Aorta (tissue), 5 donors: Measurements from ENCODE around the gene DCST1. TPM values are rescaled to one million over a fixed set of nuclear protein-coding genes. Genes with fewer than 3 reads are reported as not detected.

Source experiments
- ATAC-seq: fragments of 200-7000 bp; cut with Tn5 transposase; one replicate; pipeline ENCODE4 v1.9.1; 2022; ENCODE audit warnings: moderate library complexity; ENCODE audit not compliant: low FRiP score
- DNase-seq, 2 donors: peaks; one replicate each; pipeline ENCODE4 v3.0.0-alpha.2; 2020
- H3K27ac ChIP-seq, 2 donors: one replicate each; pipeline ENCODE4 v1.5.1; 2013; ENCODE audit warnings: low read length in 2 of 2, mild to moderate bottlenecking in 2 of 2, moderate library complexity in 2 of 2, control low read depth in 1 of 2, inconsistent platforms in 1 of 2, low read depth in 1 of 2
- H3K27me3 ChIP-seq, 2 donors: one replicate each; pipeline ENCODE4 v1.6.1; 2013; ENCODE audit warnings: control low read depth in 1 of 2, low read length in 1 of 2, mild to moderate bottlenecking in 1 of 2, moderate library complexity in 1 of 2; ENCODE audit not compliant: insufficient read depth in 2 of 2, control insufficient read depth in 1 of 2
- H3K36me3 ChIP-seq, 2 donors: one replicate each; pipeline ENCODE4 v1.6.1; 2013; ENCODE audit warnings: control low read depth in 1 of 2, low read length in 1 of 2, mild to moderate bottlenecking in 1 of 2; ENCODE audit not compliant: insufficient read depth in 2 of 2, control insufficient read depth in 1 of 2
- H3K4me1 ChIP-seq, 2 donors: one replicate each; pipeline ENCODE4 v1.6.1; 2013; ENCODE audit warnings: low read length in 2 of 2, control low read depth in 1 of 2, mild to moderate bottlenecking in 1 of 2, moderate library complexity in 1 of 2; ENCODE audit not compliant: insufficient read depth in 2 of 2, control insufficient read depth in 1 of 2
- H3K4me3 ChIP-seq, 2 donors: one replicate each; pipeline ENCODE4 v1.5.1; 2013; ENCODE audit warnings: low read length in 2 of 2, control low read depth in 1 of 2, mild to moderate bottlenecking in 1 of 2
- H3K9me3 ChIP-seq: one replicate; pipeline ENCODE4 v1.6.1; 2013; ENCODE audit warnings: mild to moderate bottlenecking, low read length; ENCODE audit not compliant: control insufficient read depth
- WGBS, 2 donors: extraction: QIAGEN DNeasy Blood & Tissue Kit; methylation state at CpG; one replicate each; pipeline ENCODE4 v1.1.7; 2013; 5-methylcytosine and 5-hydroxymethylcytosine counted together
- intact Hi-C, 2 donors: fragments of 100-400 bp; cut with DNase I; formaldehyde crosslinking; loops; one replicate each; pipeline versions ENCODE4 v1.14.2 to v1.15.0; 2022
- polyA plus RNA-seq, 2 donors: library from polyadenylated mRNA; stranded (reverse); fragments of 200-250 nt; gene quantifications; one replicate each; pipeline ENCODE4 v1.2.3, GENCODE V29; 2013
- total RNA-seq, 2 donors: library from RNA; stranded (reverse); fragmentation: NEBNext Ultra II Directional; extraction: Animal tissue kit (Norgen Biotek cat#: 25700); gene quantifications; one replicate each; pipeline ENCODE4 v1.2.1, GENCODE V29; 2021
- donor health status: healthy with polysubstance abuse.
- donor health status: Bipolar disorder and iron deficiency.
- donor health status: DM: no; HTN: no; CAD: no.
- donor health status: DM: no; HTN: no; CAD: no.
- donor health status: DM: yes; HTN: yes; CAD: no.

Gene DCST1
- total and polyA plus RNA-seq, 4 donors = 0.26 TPM; not detected in 3

DNA sequence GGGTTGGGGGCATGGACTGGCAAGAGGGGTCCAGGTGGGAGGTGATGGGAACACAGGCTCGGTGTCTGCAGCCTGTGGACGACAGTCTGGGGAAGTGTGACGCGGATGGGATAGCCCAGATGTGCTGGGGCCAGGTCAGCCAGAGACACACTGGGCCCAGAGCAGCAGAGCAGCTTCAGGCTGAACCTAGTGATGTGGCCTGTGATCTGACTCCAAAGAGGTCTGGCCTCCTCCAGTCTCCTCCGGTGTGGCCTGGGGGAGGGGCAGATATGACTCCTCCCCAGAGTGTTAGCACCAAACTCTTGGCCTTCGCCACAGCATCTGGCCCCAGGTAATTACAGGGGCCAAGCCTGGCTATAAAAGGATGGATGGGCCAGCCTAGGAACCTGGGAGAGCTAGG lies 58.5 kb downstream of the DCST1 start:
- ATAC-seq (no peak), DNase-seq (no peak)
- Histone ChIP-seq H3K27me3 (no peaks in the 10 kb centered on the region), H3K36me3 (no peaks in the 10 kb centered on the region), H3K27ac (no peak overlapping the region), H3K4me1 (no peaks in the 10 kb centered on the region), H3K4me3 (no peak overlapping the region), H3K9me3 (no peaks in the 10 kb centered on the region)
- WGBS, 2 donors = 82 to 87% methylated on average over 6 of the region's 6 CpGs
- intact Hi-C loops = loop anchor here (2.0 to 5.0 kb wide), 2 partner anchors 35 to 75 kb away; partner anchors contain the start of gene EFNA1 (in 2 of the 2)

DNA sequence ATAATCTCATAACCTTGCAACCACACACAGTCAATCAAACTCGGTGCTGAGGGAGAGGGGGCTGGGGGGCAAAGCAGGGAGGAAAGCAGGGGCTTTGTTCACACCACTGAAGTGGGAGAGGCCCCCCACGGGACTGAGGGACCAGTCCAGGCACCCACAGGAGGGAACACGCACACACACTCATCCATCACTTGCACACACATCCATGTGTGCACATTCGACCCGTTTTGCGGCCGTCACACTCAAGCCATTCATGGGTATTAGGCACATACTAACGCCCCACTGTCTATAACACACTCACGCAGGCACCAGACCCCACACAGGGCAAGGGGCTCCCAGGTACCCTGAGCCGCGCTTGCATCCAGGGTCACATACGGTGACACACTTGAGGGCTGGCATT lies 59.0 kb downstream of the DCST1 start:
- intact Hi-C loops = loop anchor here (2.0 to 5.0 kb wide), 2 partner anchors 35 to 74 kb away; partner anchors contain the start of gene EFNA1 (in 2 of the 2)
- 90 to 92% methylated on average over 12 of the region's 12 CpGs for WGBS, 2 donors
- H3K4me3 ChIP-seq = no peak overlapping the region

DNA sequence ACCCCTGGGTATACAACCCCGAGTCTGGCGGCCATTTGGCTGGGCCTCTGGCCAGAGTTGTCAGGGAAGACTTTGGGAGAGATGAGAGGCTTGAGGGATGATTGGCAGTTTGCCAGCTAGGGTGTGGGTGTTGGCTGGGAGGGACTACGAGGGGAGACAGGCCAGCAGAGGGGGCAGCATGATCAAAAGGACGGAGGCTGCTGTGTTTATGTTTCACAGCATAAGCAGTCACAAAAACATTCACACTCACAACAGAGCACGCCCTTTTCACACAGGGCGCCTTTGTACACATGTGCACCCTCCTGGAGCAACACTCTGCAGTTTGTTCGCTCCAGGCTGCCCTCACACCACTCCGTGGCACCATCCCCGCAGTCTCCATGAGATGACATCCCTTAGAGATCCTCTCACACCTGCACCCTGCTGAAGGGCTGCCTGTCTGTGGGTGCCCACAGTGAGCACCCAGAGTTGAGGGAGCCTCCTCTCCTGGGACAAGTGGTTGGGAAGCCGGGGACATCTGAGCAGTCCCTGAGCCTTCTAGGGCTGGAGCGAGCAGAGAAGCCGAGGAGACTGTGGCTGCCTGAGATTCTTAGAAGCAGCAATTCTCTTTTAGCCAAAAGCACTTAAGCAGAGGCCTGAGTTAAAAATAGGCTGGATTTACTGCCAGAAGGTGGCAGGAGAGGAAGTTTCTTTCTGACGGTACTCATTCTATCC lies 60.4 kb downstream of the DCST1 start:
- no peaks in the 10 kb centered on the region for H3K27me3 ChIP-seq
- 7 to 8% methylated on average over 13 of the region's 13 CpGs for WGBS, 2 donors
- ATAC-seq (peak; percentile 34), DNase-seq (peak in 1 of 2 donors; percentile 46)
- H3K36me3 ChIP-seq = no peaks in the 10 kb centered on the region
- no peaks in the 10 kb centered on the region for H3K9me3 ChIP-seq
- no peaks in the 10 kb centered on the region for H3K4me1 ChIP-seq
- intact Hi-C loops = loop anchor here (2.0 to 5.0 kb wide), 2 partner anchors 33 to 73 kb away; partner anchors contain the start of gene EFNA1 (in 2 of the 2)
- no peak overlapping the region for H3K4me3 ChIP-seq
- no peak overlapping the region for H3K27ac ChIP-seq

More for the DNA sequence above, 59.0 kb downstream of the DCST1 start:
- no peak for ATAC-seq
- DNase-seq = no peak
- no peaks in the 10 kb centered on the region for H3K27me3 ChIP-seq
- no peaks in the 10 kb centered on the region for H3K4me1 ChIP-seq
- no peak overlapping the region for H3K27ac ChIP-seq
- H3K9me3 ChIP-seq = no peaks in the 10 kb centered on the region
- no peaks in the 10 kb centered on the region for H3K36me3 ChIP-seq

DNA sequence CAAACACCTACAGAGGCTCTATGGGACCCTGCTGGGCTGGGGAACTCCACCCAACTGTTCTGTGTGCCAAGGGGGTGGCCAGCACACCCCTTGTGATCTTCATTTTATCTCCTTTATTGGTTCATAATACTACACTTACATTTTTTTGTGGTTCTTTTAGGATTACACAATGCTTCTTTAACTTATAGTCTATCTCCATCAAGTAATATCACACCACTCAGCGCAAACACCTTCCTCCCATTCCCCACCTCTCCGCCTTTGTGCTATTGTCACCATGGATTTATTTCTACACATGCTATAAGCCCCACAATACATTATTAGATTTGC lies 61.0 kb downstream of the DCST1 start:
- no peaks in the 10 kb centered on the region for H3K9me3 ChIP-seq
- no peaks in the 10 kb centered on the region for H3K4me1 ChIP-seq
- H3K27me3 ChIP-seq = no peaks in the 10 kb centered on the region
- H3K36me3 ChIP-seq = no peaks in the 10 kb centered on the region
- ATAC-seq (no peak), DNase-seq (no peak)
- WGBS, 2 donors = 78 to 82% methylated on average over 2 of the region's 2 CpGs
- intact Hi-C loops = loop anchor here (5.0 kb wide), 1 partner anchor 33 kb away; the partner anchor contains the start of gene EFNA1 (in 2 of the 2)
- no peak overlapping the region for H3K27ac ChIP-seq
- no peak overlapping the region for H3K4me3 ChIP-seq

DNA sequence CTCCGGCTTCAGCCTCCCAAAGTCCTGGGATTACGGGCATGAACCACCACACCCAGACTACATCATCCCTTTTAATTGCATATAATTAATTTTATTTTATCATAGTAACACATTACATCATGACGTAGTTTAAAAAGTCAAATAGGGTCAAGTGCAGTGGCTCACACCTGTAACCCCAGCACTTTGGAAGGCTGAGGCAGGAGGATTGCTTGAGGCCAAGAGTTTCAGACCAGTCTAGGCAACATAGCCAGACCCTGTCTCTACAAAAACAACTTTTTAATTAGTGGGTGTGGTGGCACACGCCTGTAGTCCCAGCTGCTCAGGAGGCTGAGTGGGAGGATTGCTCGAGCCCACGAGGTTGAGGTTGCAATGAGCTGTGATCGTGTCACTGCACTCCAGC lies 65.7 kb downstream of the DCST1 start:
- 84 to 93% methylated on average over 7 of the region's 7 CpGs for WGBS, 2 donors
- no peak for ATAC-seq
- intact Hi-C loops = no loop called here

More for the DNA sequence above, 65.7 kb downstream of the DCST1 start:
- DNase-seq = no peak
- H3K36me3 ChIP-seq = no peaks in the 10 kb centered on the region
- no peaks in the 10 kb centered on the region for H3K9me3 ChIP-seq
- H3K4me3 ChIP-seq = no peak overlapping the region
- H3K27me3 ChIP-seq = no peaks in the 10 kb centered on the region
- H3K4me1 ChIP-seq = no peaks in the 10 kb centered on the region
- no peak overlapping the region for H3K27ac ChIP-seq

Other genes starting within 250 kb of the DCST1 start
- gene KCNN3, start 163.5 kb upstream of the DCST1 start, total RNA-seq = 1 to 10 TPM; 3.2 to 4.7 TPM
- under 1 TPM; 0.08 to 0.50 TPM for gene KCNN3, start 163.5 kb upstream of the DCST1 start, polyA plus RNA-seq
- 10 to 100 TPM; 21.9 to 27.3 TPM for gene PMVK, start 97.1 kb upstream of the DCST1 start, total RNA-seq
- gene PMVK, start 97.1 kb upstream of the DCST1 start, polyA plus RNA-seq = 10 to 100 TPM; 40.4 to 52.7 TPM
- 100 to 1,000 TPM; 106 to 119 TPM for gene PBXIP1, start 77.7 kb upstream of the DCST1 start, total RNA-seq
- 100 to 1,000 TPM in 1 of 2 donors, 10 to 100 TPM in 1; 95.3 to 169 TPM for gene PBXIP1, start 77.7 kb upstream of the DCST1 start, polyA plus RNA-seq
- gene PYGO2, start 72.0 kb upstream of the DCST1 start, total RNA-seq = 10 to 100 TPM; 17.3 to 23.6 TPM
- 10 to 100 TPM; 11.6 to 16.6 TPM for gene PYGO2, start 72.0 kb upstream of the DCST1 start, polyA plus RNA-seq
- gene SHC1, start 63.1 kb upstream of the DCST1 start, total RNA-seq = 100 to 1,000 TPM; 165 to 182 TPM
- 100 to 1,000 TPM in 1 of 2 donors, 10 to 100 TPM in 1; 39.1 to 179 TPM for gene SHC1, start 63.1 kb upstream of the DCST1 start, polyA plus RNA-seq
- 10 to 100 TPM; 19.3 to 25.5 TPM for gene CKS1B, start 59.1 kb upstream of the DCST1 start, total RNA-seq
- 10 to 100 TPM; 38.9 to 58.9 TPM for gene CKS1B, start 59.1 kb upstream of the DCST1 start, polyA plus RNA-seq
- 10 to 100 TPM; 14.5 to 17.6 TPM for gene FLAD1, start 50.5 kb upstream of the DCST1 start, total RNA-seq
- 10 to 100 TPM; 23.8 to 24.2 TPM for gene FLAD1, start 50.5 kb upstream of the DCST1 start, polyA plus RNA-seq
- gene LENEP, start 40.2 kb upstream of the DCST1 start, total RNA-seq = not detected
- gene LENEP, start 40.2 kb upstream of the DCST1 start, polyA plus RNA-seq = not detected
- 10 to 100 TPM; 46.4 to 71.1 TPM for gene ZBTB7B, start 31.0 kb upstream of the DCST1 start, total RNA-seq
- 10 to 100 TPM; 23.3 to 32.8 TPM for gene ZBTB7B, start 31.0 kb upstream of the DCST1 start, polyA plus RNA-seq
- 1 to 10 TPM in 1 of 2 donors, under 1 TPM in 1; 0.75 to 1.8 TPM for gene DCST2, start within 50 bp of the DCST1 start, total RNA-seq
- 1 to 10 TPM in 1 of 2 donors, under 1 TPM in 1; 0.25 to 5.6 TPM for gene DCST2, start within 50 bp of the DCST1 start, polyA plus RNA-seq
- 100 to 1,000 TPM; 129 to 180 TPM for gene ADAM15, start 17.5 kb downstream of the DCST1 start, total RNA-seq
- gene ADAM15, start 17.5 kb downstream of the DCST1 start, polyA plus RNA-seq = 10 to 100 TPM; 17.3 to 89.3 TPM
- 1 to 10 TPM; 3.0 to 5.7 TPM for gene EFNA4, start 29.9 kb downstream of the DCST1 start, total RNA-seq
- 1 to 10 TPM; 3.9 to 4.0 TPM for gene EFNA4, start 29.9 kb downstream of the DCST1 start, polyA plus RNA-seq
- gene EFNA3, start 45.0 kb downstream of the DCST1 start, total RNA-seq = 1 to 10 TPM; 1.8 to 3.2 TPM
- under 1 TPM in 1 of 2 donors, not detected in 1; 0.41 TPM for gene EFNA3, start 45.0 kb downstream of the DCST1 start, polyA plus RNA-seq
- gene EFNA1, start 94.1 kb downstream of the DCST1 start, total RNA-seq = 10 to 100 TPM; 18.9 to 49.1 TPM
- gene EFNA1, start 94.1 kb downstream of the DCST1 start, polyA plus RNA-seq = 10 to 100 TPM in 1 of 2 donors, 1 to 10 TPM in 1; 7.1 to 12.1 TPM
- gene SLC50A1, start 102.0 kb downstream of the DCST1 start, total RNA-seq = 10 to 100 TPM; 19.8 to 26.8 TPM
- gene SLC50A1, start 102.0 kb downstream of the DCST1 start, polyA plus RNA-seq = 10 to 100 TPM; 22.7 to 28.2 TPM
- gene DPM3, start 106.7 kb downstream of the DCST1 start, total RNA-seq = 10 to 100 TPM; 42.4 to 52.4 TPM
- 100 to 1,000 TPM; 162 to 200 TPM for gene DPM3, start 106.7 kb downstream of the DCST1 start, polyA plus RNA-seq
- 100 to 1,000 TPM; 136 to 143 TPM for gene KRTCAP2, start 139.5 kb downstream of the DCST1 start, total RNA-seq
- gene KRTCAP2, start 139.5 kb downstream of the DCST1 start, polyA plus RNA-seq = 100 to 1,000 TPM; 179 to 255 TPM
- 1 to 10 TPM; 1.6 to 3.4 TPM for gene TRIM46, start 140.0 kb downstream of the DCST1 start, total RNA-seq
- gene TRIM46, start 140.0 kb downstream of the DCST1 start, polyA plus RNA-seq = 1 to 10 TPM in 1 of 2 donors, under 1 TPM in 1; 0.50 to 2.1 TPM
- gene THBS3, start 174.1 kb downstream of the DCST1 start, total RNA-seq = 10 to 100 TPM; 58.9 to 97.9 TPM
- 100 to 1,000 TPM in 1 of 2 donors, 10 to 100 TPM in 1; 21.7 to 195 TPM for gene THBS3, start 174.1 kb downstream of the DCST1 start, polyA plus RNA-seq
- gene MTX1, start 174.9 kb downstream of the DCST1 start, total RNA-seq = 10 to 100 TPM; 20.3 to 21.3 TPM
- gene MTX1, start 174.9 kb downstream of the DCST1 start, polyA plus RNA-seq = 10 to 100 TPM; 26.2 to 52.9 TPM
- 10 to 100 TPM; 22.8 to 28.7 TPM for gene ENTREP3, start 221.7 kb downstream of the DCST1 start, total RNA-seq
- gene ENTREP3, start 221.7 kb downstream of the DCST1 start, polyA plus RNA-seq = 10 to 100 TPM in 1 of 2 donors, 1 to 10 TPM in 1; 6.0 to 25.4 TPM
- gene SCAMP3, start 228.5 kb downstream of the DCST1 start, total RNA-seq = 10 to 100 TPM; 36.9 to 39.7 TPM
- 10 to 100 TPM; 11.9 to 46.8 TPM for gene SCAMP3, start 228.5 kb downstream of the DCST1 start, polyA plus RNA-seq
- gene CLK2, start 239.7 kb downstream of the DCST1 start, total RNA-seq = 10 to 100 TPM; 39.6 to 63.0 TPM
- gene CLK2, start 239.7 kb downstream of the DCST1 start, polyA plus RNA-seq = 10 to 100 TPM in 1 of 2 donors, 1 to 10 TPM in 1; 9.3 to 88.6 TPM
- 1 to 10 TPM; 1.8 to 5.7 TPM for gene HCN3, start 243.6 kb downstream of the DCST1 start, total RNA-seq
- 1 to 10 TPM in 1 of 2 donors, under 1 TPM in 1; 0.13 to 3.1 TPM for gene HCN3, start 243.6 kb downstream of the DCST1 start, polyA plus RNA-seq